Cardiac fibroblast (primary cell): ENCODE data around the gene SCAPER.
A peak's percentile ranks its signal among the peaks of the same experiment; 100 is the strongest.
"Not testable (repeated sequence)": the region's sequence is repeated elsewhere in the genome, so short reads cannot be mapped to it uniquely, and the experiment has no call there.

Experiments
- DNase-seq, 2 donors: peaks; one replicate each; pipeline versions ENCODE4 v3.0.0 to v3.0.0-alpha.2; 2010; ENCODE audit warnings: low read depth in 2 of 2
- H3K4me3 ChIP-seq, 2 donors: replicated peaks in 1 of 2; 1 replicate in 1 of 2; 2 replicates in 1 of 2; pipeline ENCODE4 v1.5.1; 2011; ENCODE audit warnings: low read depth in 2 of 2, low read length in 2 of 2, mild to moderate bottlenecking in 2 of 2, moderate library complexity in 1 of 2
- CTCF ChIP-seq: IDR thresholded peaks from one replicate; pipeline ENCODE4 v1.5.1; 2011; ENCODE audit warnings: low read depth, mild to moderate bottlenecking, low read length, inconsistent platforms

The SCAPER gene

GRCh38 chr15:76432604-76433003, 472.5 kb downstream of the SCAPER start:
- no peak overlapping the region for H3K4me3 ChIP-seq
- DNase-seq: no peak
- no peak for TF ChIP-seq CTCF

DNA sequence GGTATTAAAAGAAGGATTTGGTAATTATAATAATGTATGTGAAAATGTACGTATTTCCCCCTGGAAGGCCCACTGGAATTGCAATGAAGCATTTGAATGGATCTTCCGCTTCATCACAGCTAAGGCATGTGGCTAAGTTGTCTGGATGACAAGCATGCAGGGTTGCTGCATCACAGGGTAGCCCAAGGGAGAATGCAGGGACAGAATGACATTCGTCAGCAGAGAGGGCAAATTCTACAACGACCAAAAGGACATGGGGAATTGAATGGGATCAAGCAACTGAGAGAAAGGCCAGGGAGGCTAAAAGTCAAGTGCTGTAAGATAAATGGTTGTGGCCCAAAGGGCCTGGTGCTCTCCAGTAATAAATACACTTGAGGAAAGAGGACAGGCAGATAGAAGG, 473.2 kb downstream of the SCAPER start:
- no peak overlapping the region for H3K4me3 ChIP-seq
- peak in 1 of 2 donors; percentile 8 for DNase-seq
- no peak for TF ChIP-seq CTCF

DNA sequence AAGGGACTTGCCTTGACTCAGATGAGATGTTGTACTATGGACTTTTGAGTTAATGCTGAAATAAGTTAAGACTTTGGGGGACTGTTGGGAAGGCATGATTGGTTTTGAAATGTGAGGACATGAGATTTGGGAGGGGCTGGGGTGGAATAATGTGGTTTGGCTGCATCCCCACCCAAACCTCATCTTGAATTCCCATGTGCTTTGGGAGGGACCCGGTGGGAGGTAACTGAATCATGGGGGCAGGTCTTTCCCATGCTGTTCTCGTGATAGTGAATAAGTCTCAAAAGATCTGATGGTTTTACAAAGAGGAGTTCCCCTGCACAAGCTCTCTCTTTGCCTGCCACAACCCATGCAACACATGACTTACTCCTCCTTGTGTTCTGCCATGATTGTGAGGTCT, 474.4 kb downstream of the SCAPER start:
- DNase-seq, H3K4me3 ChIP-seq: not testable (repeated sequence)

GRCh38 chr15:76429661-76430060, 475.5 kb downstream of the SCAPER start:
- TF ChIP-seq CTCF: no peak
- DNase-seq: no peak
- no peak overlapping the region for H3K4me3 ChIP-seq

- no peak overlapping the region for H3K4me3 ChIP-seq
- TF ChIP-seq CTCF: no peak
- no peak for DNase-seq
Observed at GRCh38 chr15:76426941-76427340, 478.2 kb downstream of the SCAPER start.

GRCh38 chr15:76418352-76419140, 486.6 kb downstream of the SCAPER start:
- H3K4me3 ChIP-seq: no peak overlapping the region
- TF ChIP-seq CTCF: no peak
- no peak for DNase-seq

DNA sequence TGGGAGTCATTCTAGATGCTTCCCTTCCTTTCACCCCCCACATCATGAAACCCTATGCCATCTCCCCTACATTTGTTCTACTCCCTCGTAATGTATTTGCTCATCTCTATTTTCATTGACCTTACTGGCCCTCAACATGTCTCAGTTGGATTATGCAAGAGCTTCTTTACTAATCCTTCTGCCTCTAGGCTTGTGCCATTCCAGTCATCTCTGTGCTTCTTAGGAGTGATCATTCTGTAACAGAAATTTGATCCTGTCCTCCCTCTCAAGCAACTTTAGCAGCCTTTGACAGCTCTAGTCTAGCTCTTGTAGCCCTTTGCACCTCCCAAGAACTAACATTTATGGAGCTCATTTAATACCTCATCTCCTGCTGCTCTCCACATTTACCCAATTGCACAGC, 503.9 kb downstream of the SCAPER start:
- DNase-seq: peak in 1 of 2 donors; percentile 32
- H3K4me3 ChIP-seq: no peak overlapping the region
- TF ChIP-seq CTCF: no peak
